Measurements from ENCODE around the gene FAM187B.
"Not testable (repeated sequence)": the region's sequence is repeated elsewhere in the genome, so short reads cannot be mapped to it uniquely, and the experiment has no call there.

DNA sequence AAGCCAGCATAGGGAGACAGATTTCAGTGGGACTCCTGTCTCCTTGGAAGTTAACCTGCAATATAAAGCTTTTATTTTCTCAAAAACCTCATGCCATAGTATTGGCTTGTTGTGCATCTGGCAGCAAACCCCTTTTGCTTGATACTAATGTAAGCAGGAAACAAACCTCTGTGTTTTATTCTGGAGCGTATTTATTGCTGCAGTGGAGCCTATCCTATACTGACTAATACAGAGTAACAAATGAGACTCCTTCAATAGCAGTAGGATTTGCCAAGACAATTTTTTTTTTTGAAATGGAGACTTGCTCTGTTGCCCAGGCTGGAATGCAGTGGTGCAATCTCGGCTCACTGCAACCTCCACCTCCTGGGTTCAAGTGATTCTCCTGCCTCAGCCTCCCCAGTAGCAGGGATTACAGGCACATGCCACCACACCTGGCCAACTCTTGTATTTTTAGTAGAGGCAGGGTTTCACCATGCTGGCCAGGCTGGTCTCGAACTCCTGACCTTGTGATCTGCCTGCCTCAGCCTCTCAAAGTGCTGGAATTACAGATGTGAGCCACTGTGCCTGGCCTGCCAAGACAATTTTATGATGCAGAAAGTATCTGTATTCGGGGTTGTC is 7.5 kb downstream of the FAM187B start:
- TF ChIP-seq, protein P1, sequence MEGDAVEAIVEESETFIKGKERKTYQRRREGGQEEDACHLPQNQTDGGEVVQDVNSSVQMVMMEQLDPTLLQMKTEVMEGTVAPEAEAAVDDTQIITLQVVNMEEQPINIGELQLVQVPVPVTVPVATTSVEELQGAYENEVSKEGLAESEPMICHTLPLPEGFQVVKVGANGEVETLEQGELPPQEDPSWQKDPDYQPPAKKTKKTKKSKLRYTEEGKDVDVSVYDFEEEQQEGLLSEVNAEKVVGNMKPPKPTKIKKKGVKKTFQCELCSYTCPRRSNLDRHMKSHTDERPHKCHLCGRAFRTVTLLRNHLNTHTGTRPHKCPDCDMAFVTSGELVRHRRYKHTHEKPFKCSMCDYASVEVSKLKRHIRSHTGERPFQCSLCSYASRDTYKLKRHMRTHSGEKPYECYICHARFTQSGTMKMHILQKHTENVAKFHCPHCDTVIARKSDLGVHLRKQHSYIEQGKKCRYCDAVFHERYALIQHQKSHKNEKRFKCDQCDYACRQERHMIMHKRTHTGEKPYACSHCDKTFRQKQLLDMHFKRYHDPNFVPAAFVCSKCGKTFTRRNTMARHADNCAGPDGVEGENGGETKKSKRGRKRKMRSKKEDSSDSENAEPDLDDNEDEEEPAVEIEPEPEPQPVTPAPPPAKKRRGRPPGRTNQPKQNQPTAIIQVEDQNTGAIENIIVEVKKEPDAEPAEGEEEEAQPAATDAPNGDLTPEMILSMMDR (conservative IDR thresholded peaks at IDR 0.05; ENCODE audit: low read depth in 2 of 2), result not testable (repeated sequence)
- not testable (repeated sequence) for TF ChIP-seq EZH2 (IDR thresholded peaks at IDR 0.05; ENCODE audit: low read depth, unreplicated experiment); CREB1 (CRISPR knock-in tag; IDR thresholded peaks at IDR 0.05; ENCODE audit: low read depth); POLR2AphosphoS5 (IDR thresholded peaks at IDR 0.05; ENCODE audit: low read depth); EZH2phosphoT487 (IDR thresholded peaks at IDR 0.05; ENCODE audit: unreplicated experiment); NANOG (IDR thresholded peaks at IDR 0.05; ENCODE audit: borderline replicate concordance); ZNF331 (CRISPR knock-in tag; IDR thresholded peaks at IDR 0.05; ENCODE audit: low read depth); ZNF462 (CRISPR knock-in tag; IDR thresholded peaks at IDR 0.05); ZNF114 (CRISPR knock-in tag; IDR thresholded peaks at IDR 0.05); JUNB (IDR thresholded peaks at IDR 0.05; ENCODE audit: unreplicated experiment); STAT1 (IDR thresholded peaks at IDR 0.05; ENCODE audit: unreplicated experiment)
- TF ChIP-seq, protein P2, sequence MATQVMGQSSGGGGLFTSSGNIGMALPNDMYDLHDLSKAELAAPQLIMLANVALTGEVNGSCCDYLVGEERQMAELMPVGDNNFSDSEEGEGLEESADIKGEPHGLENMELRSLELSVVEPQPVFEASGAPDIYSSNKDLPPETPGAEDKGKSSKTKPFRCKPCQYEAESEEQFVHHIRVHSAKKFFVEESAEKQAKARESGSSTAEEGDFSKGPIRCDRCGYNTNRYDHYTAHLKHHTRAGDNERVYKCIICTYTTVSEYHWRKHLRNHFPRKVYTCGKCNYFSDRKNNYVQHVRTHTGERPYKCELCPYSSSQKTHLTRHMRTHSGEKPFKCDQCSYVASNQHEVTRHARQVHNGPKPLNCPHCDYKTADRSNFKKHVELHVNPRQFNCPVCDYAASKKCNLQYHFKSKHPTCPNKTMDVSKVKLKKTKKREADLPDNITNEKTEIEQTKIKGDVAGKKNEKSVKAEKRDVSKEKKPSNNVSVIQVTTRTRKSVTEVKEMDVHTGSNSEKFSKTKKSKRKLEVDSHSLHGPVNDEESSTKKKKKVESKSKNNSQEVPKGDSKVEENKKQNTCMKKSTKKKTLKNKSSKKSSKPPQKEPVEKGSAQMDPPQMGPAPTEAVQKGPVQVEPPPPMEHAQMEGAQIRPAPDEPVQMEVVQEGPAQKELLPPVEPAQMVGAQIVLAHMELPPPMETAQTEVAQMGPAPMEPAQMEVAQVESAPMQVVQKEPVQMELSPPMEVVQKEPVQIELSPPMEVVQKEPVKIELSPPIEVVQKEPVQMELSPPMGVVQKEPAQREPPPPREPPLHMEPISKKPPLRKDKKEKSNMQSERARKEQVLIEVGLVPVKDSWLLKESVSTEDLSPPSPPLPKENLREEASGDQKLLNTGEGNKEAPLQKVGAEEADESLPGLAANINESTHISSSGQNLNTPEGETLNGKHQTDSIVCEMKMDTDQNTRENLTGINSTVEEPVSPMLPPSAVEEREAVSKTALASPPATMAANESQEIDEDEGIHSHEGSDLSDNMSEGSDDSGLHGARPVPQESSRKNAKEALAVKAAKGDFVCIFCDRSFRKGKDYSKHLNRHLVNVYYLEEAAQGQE (IDR thresholded peaks at IDR 0.05; ENCODE audit: unreplicated experiment), result not testable (repeated sequence)
